HG03159 (cell line): ENCODE measurements around the gene SERPINB4.
"Not testable (repeated sequence)": the region's sequence is repeated elsewhere in the genome, so short reads cannot be mapped to it uniquely, and the experiment has no call there.

Experiments
- ATAC-seq: cut with Tn5 transposase; IDR thresholded peaks from one replicate; pipeline ENCODE4 v1.9.1; 2021; ENCODE audit warnings: mild to moderate bottlenecking, moderate library complexity; ENCODE audit not compliant: unreplicated experiment

SERPINB4 gene

GRCh38 chr18:63644142-63644541 is at the start of gene SERPINB4:
TSS of gene SERPINB4 (minus strand) at chr18:63644256. CDS start at chr18:63643577, 679 bp downstream.
- ATAC-seq, result not testable (repeated sequence)

GRCh38 chr18:63689064-63689463 is 45.0 kb upstream of the SERPINB4 start:
- ATAC-seq, result no peak

GRCh38 chr18:63686871-63687270 is 42.8 kb upstream of the SERPINB4 start:
- ATAC-seq, result no peak

- no peak for ATAC-seq
Observed at GRCh38 chr18:63684718-63685117, 40.7 kb upstream of the SERPINB4 start.

- no peak for ATAC-seq
Observed at GRCh38 chr18:63683890-63684289, 39.8 kb upstream of the SERPINB4 start.

GRCh38 chr18:63683152-63683551 is 39.1 kb upstream of the SERPINB4 start:
- no peak for ATAC-seq

- ATAC-seq, result no peak
Observed at GRCh38 chr18:63681449-63682340, 37.6 kb upstream of the SERPINB4 start.

- no peak for ATAC-seq
Observed at GRCh38 chr18:63679820-63680606, 36.0 kb upstream of the SERPINB4 start.

- no peak for ATAC-seq
Observed at GRCh38 chr18:63677500-63678225, 33.6 kb upstream of the SERPINB4 start.

GRCh38 chr18:63676526-63677323 is 32.7 kb upstream of the SERPINB4 start:
- ATAC-seq, result peak; percentile 87

GRCh38 chr18:63664571-63664970 is 20.5 kb upstream of the SERPINB4 start:
- ATAC-seq, result no peak

- ATAC-seq, result not testable (repeated sequence)
Observed at GRCh38 chr18:63661750-63662149, 17.7 kb upstream of the SERPINB4 start, which contains the start of gene SERPINB3. TSS of gene SERPINB3 (minus strand) at chr18:63661893. CDS start at chr18:63661216, 677 bp downstream.

GRCh38 chr18:63658920-63659319 is 14.9 kb upstream of the SERPINB4 start:
- ATAC-seq, result not testable (repeated sequence)

GRCh38 chr18:63650271-63650670 is 6.2 kb upstream of the SERPINB4 start:
- ATAC-seq, result not testable (repeated sequence)

- ATAC-seq, result no peak
Observed at GRCh38 chr18:63648241-63648640, 4.2 kb upstream of the SERPINB4 start.

- no peak for ATAC-seq
Observed at GRCh38 chr18:63646936-63647335, 2.9 kb upstream of the SERPINB4 start.

GRCh38 chr18:63644694-63645093 is 638 bp upstream of the SERPINB4 start:
- not testable (repeated sequence) for ATAC-seq

GRCh38 chr18:63642668-63643356 is 1.2 kb downstream of the SERPINB4 start:
- not testable (repeated sequence) for ATAC-seq

- ATAC-seq, result not testable (repeated sequence)
Observed at GRCh38 chr18:63641157-63641680, 2.8 kb downstream of the SERPINB4 start.
